NCI-H1092 (cell line): Measurements from ENCODE around the gene DNMT1.

ENCODE experiments used
- DNase-seq: peaks from one replicate; lab custom pipeline; 2025; lab: John Stamatoyannopoulos, UW

The DNMT1 gene

GRCh38 chr19:10139952-10140351 is 54.8 kb downstream of the DNMT1 start:
- no peak for DNase-seq

- no peak for DNase-seq
Measured at GRCh38 chr19:10138879-10139795, 55.6 kb downstream of the DNMT1 start.

- DNase-seq, result no peak
Measured at GRCh38 chr19:10137751-10138682, 56.7 kb downstream of the DNMT1 start.

- no peak for DNase-seq
Measured at GRCh38 chr19:10136936-10137335, 57.8 kb downstream of the DNMT1 start.

- no peak for DNase-seq
Measured at GRCh38 chr19:10135551-10136334, 59.0 kb downstream of the DNMT1 start.

- no peak for DNase-seq
Measured at GRCh38 chr19:10134040-10134439, 60.7 kb downstream of the DNMT1 start.

GRCh38 chr19:10133596-10133995 is 61.2 kb downstream of the DNMT1 start:
- no peak for DNase-seq

- no peak for DNase-seq
Measured at GRCh38 chr19:10132905-10133304, 61.8 kb downstream of the DNMT1 start.

GRCh38 chr19:10126213-10126639 is 68.5 kb downstream of the DNMT1 start:
- no peak for DNase-seq

GRCh38 chr19:10124429-10124828 is 70.3 kb downstream of the DNMT1 start:
- no peak for DNase-seq

- DNase-seq, result no peak
Measured at GRCh38 chr19:10122045-10122444, 72.7 kb downstream of the DNMT1 start.

GRCh38 chr19:10120538-10121189 is 74.1 kb downstream of the DNMT1 start:
- no peak for DNase-seq

GRCh38 chr19:10118960-10119359 is 75.8 kb downstream of the DNMT1 start:
- DNase-seq, result no peak

- DNase-seq, result no peak
Measured at GRCh38 chr19:10116866-10117616, 77.7 kb downstream of the DNMT1 start.

GRCh38 chr19:10116085-10116865 is 78.5 kb downstream of the DNMT1 start:
- DNase-seq, result no peak

- no peak for DNase-seq
Measured at GRCh38 chr19:10115392-10116084, 79.2 kb downstream of the DNMT1 start.

GRCh38 chr19:10114651-10115391 is 79.9 kb downstream of the DNMT1 start:
- no peak for DNase-seq

- DNase-seq, result no peak
Measured at GRCh38 chr19:10113964-10114650, 80.6 kb downstream of the DNMT1 start.
